SK-N-SH (cell line): Measurements from ENCODE around the gene METTL1. TPM values are rescaled to one million over a fixed set of nuclear protein-coding genes. Genes with fewer than 3 reads are reported as not detected.

Experiments
- CTCF ChIA-PET: fragments of 300-600, 350-600 bp; formaldehyde crosslinking; extraction: SDS; loops from one replicate; lab custom pipeline; 2021; lab: Yijun Ruan, JAX
- POLR2A ChIA-PET: fragments of 350-600 bp; sonication (Branson Sonifier 250); formaldehyde crosslinking; extraction: SDS; loops from one replicate; lab custom pipeline; 2020; ENCODE audit warnings: antibody characterized with exemption, inconsistent platforms; lab: Yijun Ruan, JAX
- DNase-seq: peaks from one replicate; pipeline ENCODE4 v3.0.0; 2012
- H2AFZ ChIP-seq: fragments of 200-600 bp; sonication (generic); 2 replicates; pipeline ENCODE4 v1.8.1; 2016; ENCODE audit warnings: antibody characterized with exemption, mild to moderate bottlenecking, low read depth
- H3F3A ChIP-seq: fragments of 200-600 bp; sonication (generic); replicated peaks from 2 replicates; pipeline ENCODE3; 2016; ENCODE audit warnings: antibody characterized with exemption, mild to moderate bottlenecking; ENCODE audit not compliant: insufficient read depth
- H3K27ac ChIP-seq, 2 experiments: fragments of 200-500 bp in 1 of 2; fragments of 200-600 bp in 1 of 2; sonication (Bioruptor generic) in 1 of 2; sonication (generic), shearing (Covaris generic) in 1 of 2; 2 replicates each; pipeline versions ENCODE4 v1.5.1 to v1.6.1; 2014 to 2016; ENCODE audit warnings: low read depth in 2 of 2, inconsistent platforms in 1 of 2, low read length in 1 of 2, mild to moderate bottlenecking in 1 of 2, mixed read lengths in 1 of 2
- H3K27me3 ChIP-seq: fragments of 200-600 bp; sonication (generic), shearing (Covaris generic); 2 replicates; pipeline ENCODE4 v1.6.1; 2016; ENCODE audit warnings: mixed run types; ENCODE audit not compliant: insufficient read depth
- H3K36me3 ChIP-seq, 2 experiments: fragments of 200-500 bp in 1 of 2; fragments of 200-600 bp in 1 of 2; sonication (Bioruptor generic) in 1 of 2; sonication (generic) in 1 of 2; replicated peaks in 1 of 2; 2 replicates each; pipeline versions ENCODE3 to v1.5.1; 2014 to 2016; ENCODE audit warnings: low read length in 1 of 2, mild to moderate bottlenecking in 1 of 2; ENCODE audit not compliant: insufficient read depth in 2 of 2, control insufficient read depth in 1 of 2
- H3K4me1 ChIP-seq, 2 experiments: fragments of 200-500 bp in 1 of 2; fragments of 200-600 bp in 1 of 2; sonication (Bioruptor generic) in 1 of 2; sonication (generic), shearing (Covaris generic) in 1 of 2; 2 replicates each; pipeline versions ENCODE4 v1.5.1 to v1.6.1; 2014 to 2016; ENCODE audit warnings: low read depth in 1 of 2, low read length in 1 of 2, mixed run types in 1 of 2; ENCODE audit not compliant: insufficient read depth in 2 of 2, control insufficient read depth in 1 of 2
- H3K4me2 ChIP-seq: fragments of 200-600 bp; sonication (generic), shearing (Covaris generic); 2 replicates; pipeline ENCODE4 v1.6.1; 2017; ENCODE audit warnings: mixed run types
- H3K4me3 ChIP-seq, 2 experiments: fragments of 200-500 bp in 1 of 2; fragments of 200-600 bp in 1 of 2; sonication (Bioruptor generic) in 1 of 2; sonication (generic), shearing (Covaris generic) in 1 of 2; 2 replicates each; pipeline versions ENCODE4 v1.5.1 to v1.8.1; 2014 to 2016; ENCODE audit warnings: low read depth in 2 of 2, inconsistent platforms in 1 of 2, low read length in 1 of 2, mild to moderate bottlenecking in 1 of 2, mixed read lengths in 1 of 2, moderate library complexity in 1 of 2
- H3K79me2 ChIP-seq: fragments of 200-600 bp; sonication (generic); 2 replicates; pipeline ENCODE4 v1.8.1; 2017; ENCODE audit warnings: mild to moderate bottlenecking; ENCODE audit not compliant: insufficient read depth
- H3K9ac ChIP-seq: fragments of 200-600 bp; sonication (generic); 2 replicates; pipeline ENCODE4 v1.6.1; 2017; ENCODE audit warnings: mixed run types
- H3K9me2 ChIP-seq: fragments of 200-600 bp; sonication (generic); 2 replicates; pipeline ENCODE4 v1.6.1; 2017; ENCODE audit warnings: mixed run types
- H3K9me3 ChIP-seq: fragments of 200-600 bp; sonication (generic); 2 replicates; pipeline ENCODE4 v1.6.1; 2017; ENCODE audit warnings: mixed run types, mild to moderate bottlenecking, moderate library complexity
- H4K20me1 ChIP-seq: fragments of 200-600 bp; sonication (generic); 2 replicates; pipeline ENCODE4 v1.6.1; 2017; ENCODE audit warnings: mild to moderate bottlenecking, mixed run types; ENCODE audit not compliant: insufficient read depth
- CHD2 ChIP-seq: fragments of 150-350 bp; IDR thresholded peaks from 2 replicates; pipeline ENCODE4 v1.6.1; 2018; ENCODE audit warnings: low read length; ENCODE audit not compliant: partially characterized antibody
- ELF1 ChIP-seq: IDR thresholded peaks from 2 replicates; pipeline ENCODE4 v1.4.0; 2012
- EP300 ChIP-seq, 2 experiments: IDR thresholded peaks; 2 replicates each; pipeline versions ENCODE4 v1.4.0 to v1.6.1; 2012; ENCODE audit warnings: borderline replicate concordance in 1 of 2, low read depth in 1 of 2, low read length in 1 of 2
- FOSL2 ChIP-seq: IDR thresholded peaks from 2 replicates; pipeline ENCODE4 v1.4.0; 2012; ENCODE audit warnings: low read depth, mild to moderate bottlenecking, moderate library complexity, borderline replicate concordance
- FOXM1 ChIP-seq: IDR thresholded peaks from 2 replicates; pipeline ENCODE4 v1.4.0; 2012; ENCODE audit warnings: low read depth, mild to moderate bottlenecking
- GATA2 ChIP-seq: sonication (generic); formaldehyde crosslinking; IDR thresholded peaks from 2 replicates; pipeline ENCODE4 v1.5.0; 2020; ENCODE audit warnings: mild to moderate bottlenecking, missing genetic modification reagents
- JUND ChIP-seq: IDR thresholded peaks from 2 replicates; pipeline ENCODE4 v1.4.0; 2012
- POLR2AphosphoS5 ChIP-seq: IDR thresholded peaks from 2 replicates; pipeline ENCODE4 v1.6.1; 2012; ENCODE audit warnings: low read depth, low read length
- RAD21 ChIP-seq: IDR thresholded peaks from 2 replicates; pipeline ENCODE4 v1.6.1; 2012; ENCODE audit warnings: mild to moderate bottlenecking, low read length
- RFX5 ChIP-seq: IDR thresholded peaks from 2 replicates; pipeline ENCODE4 v1.6.1; 2012; ENCODE audit warnings: mild to moderate bottlenecking, improper control_type of control experiment, low read length
- RXRA ChIP-seq: IDR thresholded peaks from 2 replicates; pipeline ENCODE4 v1.4.0; 2012; ENCODE audit warnings: low read depth, mild to moderate bottlenecking, borderline replicate concordance
- SIN3A ChIP-seq: IDR thresholded peaks from 2 replicates; pipeline ENCODE4 v1.6.1; 2012; ENCODE audit warnings: low read depth, mild to moderate bottlenecking, low read length, moderate library complexity, borderline replicate concordance
- TCF12 ChIP-seq: IDR thresholded peaks from 2 replicates; pipeline ENCODE4 v1.4.0; 2012
- TEAD4 ChIP-seq: IDR thresholded peaks from 2 replicates; pipeline ENCODE4 v1.4.0; 2012; ENCODE audit warnings: mild to moderate bottlenecking, borderline replicate concordance; ENCODE audit not compliant: insufficient read depth
- USF1 ChIP-seq: IDR thresholded peaks from 2 replicates; pipeline ENCODE4 v1.4.0; 2012; ENCODE audit warnings: low read depth, borderline replicate concordance
- WGBS: methylation state at CpG from one replicate; pipeline ENCODE4 v1.1.6; 2017; ENCODE audit warnings: low lambda C conversion rate; 5-methylcytosine and 5-hydroxymethylcytosine counted together
- polyA plus RNA-seq, 3 experiments: library from polyadenylated mRNA; depleted of rRNA; stranded (reverse); fragments of >200 nt; gene quantifications; 2 replicates each; pipeline ENCODE4 v1.2.3, GENCODE V29; 2012
- TF ChIP-seq, protein P1 (sequence below): fragments of 200-600 bp; sonication (generic); IDR thresholded peaks from 2 replicates; pipeline ENCODE4 v1.6.1; 2017; ENCODE audit warnings: antibody characterized with exemption, mild to moderate bottlenecking, moderate library complexity
- TF ChIP-seq, protein P2 (sequence below): IDR thresholded peaks from 2 replicates; pipeline ENCODE4 v1.4.0; 2012; ENCODE audit warnings: low read depth
- TF ChIP-seq, protein P3 (sequence below): IDR thresholded peaks from 2 replicates; pipeline ENCODE4 v1.4.0; 2012; ENCODE audit warnings: low read depth, borderline replicate concordance
- TF ChIP-seq, protein P4 (sequence below): fragments of 150-350 bp; IDR thresholded peaks from 2 replicates; pipeline ENCODE4 v1.6.1; 2017; ENCODE audit warnings: antibody characterized with exemption, low read length, low read depth, borderline replicate concordance

Gene METTL1
- polyA plus RNA-seq, 1 of the 3 experiments (the other 2 are of a cell fraction) = 28.0 TPM

GRCh38 chr12:57811028-57811755 is 39.3 kb upstream of the METTL1 start:
- Histone ChIP-seq H3K4me3 (no peak overlapping the region), H3K79me2 (no peaks in the 10 kb centered on the region), H3K9me2 (no peaks in the 10 kb centered on the region), H4K20me1 (no peaks in the 10 kb centered on the region), H3F3A (no peaks in the 10 kb centered on the region), H3K27ac (no peak overlapping the region), H3K4me2 (no peak overlapping the region), H2AFZ (no peak overlapping the region), H3K27me3 (no peaks in the 10 kb centered on the region), H3K36me3 (peaks cover 6 to 33% of the 10 kb centered on the region in 2 experiments)
- WGBS = 91% methylated on average over 10 of the region's 10 CpGs
- ChIA-PET CTCF (interaction anchor here (0.5 to 10.2 kb wide), 7 partner anchors 9 to 124 kb away, joined by 3 to 96 read pairs (median 3); partner anchors contain the start of gene TSFM), POLR2A (no interaction called here)
- DNase-seq = no peak
- TF ChIP-seq SIN3A (no peak), EP300 (IDR thresholded peaks at IDR 0.05; ENCODE audit: borderline replicate concordance in 1 of 2, low read depth in 1 of 2, low read length in 1 of 2) (no peak), RAD21 (no peak), USF1 (no peak), CHD2 (no peak), ELF1 (no peak), JUND (no peak), POLR2AphosphoS5 (no peak), FOXM1 (no peak), FOSL2 (no peak), TCF12 (no peak), RFX5 (no peak), RXRA (no peak), TEAD4 (no peak), GATA2 (no peak)
- TF ChIP-seq, protein P1, sequence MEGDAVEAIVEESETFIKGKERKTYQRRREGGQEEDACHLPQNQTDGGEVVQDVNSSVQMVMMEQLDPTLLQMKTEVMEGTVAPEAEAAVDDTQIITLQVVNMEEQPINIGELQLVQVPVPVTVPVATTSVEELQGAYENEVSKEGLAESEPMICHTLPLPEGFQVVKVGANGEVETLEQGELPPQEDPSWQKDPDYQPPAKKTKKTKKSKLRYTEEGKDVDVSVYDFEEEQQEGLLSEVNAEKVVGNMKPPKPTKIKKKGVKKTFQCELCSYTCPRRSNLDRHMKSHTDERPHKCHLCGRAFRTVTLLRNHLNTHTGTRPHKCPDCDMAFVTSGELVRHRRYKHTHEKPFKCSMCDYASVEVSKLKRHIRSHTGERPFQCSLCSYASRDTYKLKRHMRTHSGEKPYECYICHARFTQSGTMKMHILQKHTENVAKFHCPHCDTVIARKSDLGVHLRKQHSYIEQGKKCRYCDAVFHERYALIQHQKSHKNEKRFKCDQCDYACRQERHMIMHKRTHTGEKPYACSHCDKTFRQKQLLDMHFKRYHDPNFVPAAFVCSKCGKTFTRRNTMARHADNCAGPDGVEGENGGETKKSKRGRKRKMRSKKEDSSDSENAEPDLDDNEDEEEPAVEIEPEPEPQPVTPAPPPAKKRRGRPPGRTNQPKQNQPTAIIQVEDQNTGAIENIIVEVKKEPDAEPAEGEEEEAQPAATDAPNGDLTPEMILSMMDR = no peak
- TF ChIP-seq, protein P2, sequence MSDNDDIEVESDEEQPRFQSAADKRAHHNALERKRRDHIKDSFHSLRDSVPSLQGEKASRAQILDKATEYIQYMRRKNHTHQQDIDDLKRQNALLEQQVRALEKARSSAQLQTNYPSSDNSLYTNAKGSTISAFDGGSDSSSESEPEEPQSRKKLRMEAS = no peak
- TF ChIP-seq, protein P3, sequence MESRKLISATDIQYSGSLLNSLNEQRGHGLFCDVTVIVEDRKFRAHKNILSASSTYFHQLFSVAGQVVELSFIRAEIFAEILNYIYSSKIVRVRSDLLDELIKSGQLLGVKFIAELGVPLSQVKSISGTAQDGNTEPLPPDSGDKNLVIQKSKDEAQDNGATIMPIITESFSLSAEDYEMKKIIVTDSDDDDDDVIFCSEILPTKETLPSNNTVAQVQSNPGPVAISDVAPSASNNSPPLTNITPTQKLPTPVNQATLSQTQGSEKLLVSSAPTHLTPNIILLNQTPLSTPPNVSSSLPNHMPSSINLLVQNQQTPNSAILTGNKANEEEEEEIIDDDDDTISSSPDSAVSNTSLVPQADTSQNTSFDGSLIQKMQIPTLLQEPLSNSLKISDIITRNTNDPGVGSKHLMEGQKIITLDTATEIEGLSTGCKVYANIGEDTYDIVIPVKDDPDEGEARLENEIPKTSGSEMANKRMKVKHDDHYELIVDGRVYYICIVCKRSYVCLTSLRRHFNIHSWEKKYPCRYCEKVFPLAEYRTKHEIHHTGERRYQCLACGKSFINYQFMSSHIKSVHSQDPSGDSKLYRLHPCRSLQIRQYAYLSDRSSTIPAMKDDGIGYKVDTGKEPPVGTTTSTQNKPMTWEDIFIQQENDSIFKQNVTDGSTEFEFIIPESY = no peak
- TF ChIP-seq, protein P4, sequence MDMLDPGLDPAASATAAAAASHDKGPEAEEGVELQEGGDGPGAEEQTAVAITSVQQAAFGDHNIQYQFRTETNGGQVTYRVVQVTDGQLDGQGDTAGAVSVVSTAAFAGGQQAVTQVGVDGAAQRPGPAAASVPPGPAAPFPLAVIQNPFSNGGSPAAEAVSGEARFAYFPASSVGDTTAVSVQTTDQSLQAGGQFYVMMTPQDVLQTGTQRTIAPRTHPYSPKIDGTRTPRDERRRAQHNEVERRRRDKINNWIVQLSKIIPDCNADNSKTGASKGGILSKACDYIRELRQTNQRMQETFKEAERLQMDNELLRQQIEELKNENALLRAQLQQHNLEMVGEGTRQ = no peak
- TF ChIP-seq, all 33 proteins: peak for 0
- Histone ChIP-seq H3K9ac (no peak overlapping the region), H3K4me1 (peaks cover 0 to 17% of the 10 kb centered on the region in 2 experiments; a peak in 2 of 4 replicates), H3K9me3 (no peaks in the 10 kb centered on the region)
